Measurements from ENCODE around the gene ZRSR2. TPM values are rescaled to one million over a fixed set of nuclear protein-coding genes. Genes with fewer than 3 reads are reported as not detected.

The ZRSR2 gene
- total and polyA plus RNA-seq, 7 donors: 7.4 to 22.2 (median 10.7) TPM

DNA sequence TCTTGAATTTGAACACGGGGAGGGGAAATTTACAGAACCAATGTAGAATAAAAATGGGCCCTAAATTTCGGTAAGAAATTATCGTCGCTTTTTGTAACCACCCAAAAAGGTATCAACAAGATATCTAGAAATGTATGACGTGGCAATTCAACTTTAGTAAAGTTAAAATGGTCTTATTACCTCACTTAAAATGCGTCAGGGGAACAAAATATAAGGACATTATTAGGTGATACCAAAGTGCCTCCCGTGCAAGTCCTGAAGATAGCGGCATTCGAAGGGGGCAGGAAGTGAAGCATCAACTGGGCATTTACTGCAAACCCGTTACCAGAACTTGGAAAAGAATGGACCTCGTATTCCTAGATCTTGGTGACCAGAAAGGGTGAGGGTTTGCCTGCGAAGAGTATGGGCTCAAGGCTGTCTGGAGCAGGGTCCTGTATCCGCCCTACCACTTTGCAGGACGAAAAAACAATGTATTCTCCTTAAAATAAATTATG, 63.3 kb downstream of the ZRSR2 start:
- intact Hi-C loops (cut with DNase I): loop anchor here (2.0 to 10.0 kb wide), 3 partner anchors 63 to 861 kb away; partner anchors contain the start of genes CTPS2 (in 1 of the 2), SYAP1 (in 1 of the 2) and ZRSR2 (in 1 of the 2)
- WGBS, 3 donors: 9 to 13% (median 12%) methylated on average over 14 of the region's 14 CpGs
- Histone ChIP-seq H3K9me3 (no peaks in the 10 kb centered on the region), H3K27ac (peak overlapping the region; percentile 92), H3K4me3 (peak overlapping the region; percentile 81), H3K36me3 (ENCODE audit: insufficient read depth in 1 of 2, low read depth in 1 of 2) (no peaks in the 10 kb centered on the region), H3K4me1 (peaks cover 15% of the 10 kb centered on the region), H3K27me3 (ENCODE audit: insufficient read depth in 3 of 3, low read length in 2 of 3) (peaks cover 0 to 20% (median 0%) of the 10 kb centered on the region in 3 donors)
- no peak for TF ChIP-seq CTCF (IDR thresholded peaks at IDR 0.05)
- DNase-seq: no peak
- no peak for ATAC-seq

DNA sequence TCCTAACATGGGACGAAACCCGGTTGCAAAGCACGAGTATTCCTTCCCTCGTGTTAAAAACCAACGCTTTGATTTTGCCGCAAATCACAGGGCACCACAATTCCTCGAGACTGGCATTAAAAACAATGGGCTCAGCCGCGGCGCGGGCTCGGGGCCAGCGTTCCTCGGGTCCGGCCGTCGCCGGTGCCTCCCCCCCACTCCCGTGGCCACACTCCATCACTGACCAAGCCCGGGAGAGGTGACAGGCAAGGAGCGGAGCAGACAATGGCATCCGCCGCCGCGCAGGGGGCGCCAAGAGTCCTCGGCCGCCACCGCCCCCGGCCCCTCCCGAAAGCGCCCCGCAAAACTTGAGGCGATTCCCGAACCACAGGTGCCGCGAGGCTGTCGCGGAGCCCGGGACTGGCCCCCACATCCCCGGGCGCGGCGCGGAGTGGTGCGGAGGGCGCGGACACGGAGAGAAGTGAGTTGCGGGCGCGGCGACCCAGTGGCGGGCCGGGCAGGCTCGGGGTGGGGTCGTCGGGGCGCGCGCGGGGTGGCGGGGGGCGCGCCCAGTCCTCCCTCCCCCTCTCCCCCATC, 63.9 kb downstream of the ZRSR2 start:
- peak; percentile 63 to 80 for DNase-seq
- Histone ChIP-seq H3K27ac (peak overlapping the region; percentile 92), H3K9me3 (no peaks in the 10 kb centered on the region), H3K4me3 (peak overlapping the region; percentile 81), H3K36me3 (ENCODE audit: insufficient read depth in 1 of 2, low read depth in 1 of 2) (no peaks in the 10 kb centered on the region), H3K4me1 (peaks cover 15% of the 10 kb centered on the region), H3K27me3 (ENCODE audit: insufficient read depth in 3 of 3, low read length in 2 of 3) (peaks cover 0 to 20% (median 0%) of the 10 kb centered on the region in 3 donors)
- peak; percentile 18 for TF ChIP-seq CTCF (IDR thresholded peaks at IDR 0.05)
- intact Hi-C loops (cut with DNase I): loop anchor here (2.0 to 10.0 kb wide), 3 partner anchors 63 to 861 kb away; partner anchors contain the start of genes CTPS2 (in 1 of the 2), SYAP1 (in 1 of the 2) and ZRSR2 (in 1 of the 2)
- WGBS, 3 donors: 1% methylated on average over 21 to 63 of the region's 65 CpGs
- peak; percentile 36 to 49 (median 42) for ATAC-seq

- DNase-seq (peak; percentile 95 to 97), ATAC-seq (peak; percentile 96 to 99 (median 97))
- no peak for TF ChIP-seq CTCF (IDR thresholded peaks at IDR 0.05)
- H3K27me3 ChIP-seq (ENCODE audit: insufficient read depth in 3 of 3, low read length in 2 of 3): peaks cover 0 to 20% (median 0%) of the 10 kb centered on the region in 3 donors
- intact Hi-C loops (cut with DNase I): loop anchor here (2.0 to 10.0 kb wide), 5 partner anchors 64 to 860 kb away; partner anchors contain the start of genes CTPS2 (in 1 of the 2), SYAP1 (in 1 of the 2) and ZRSR2 (in 1 of the 2)
- H3K4me1 ChIP-seq: peaks cover 15% of the 10 kb centered on the region
- peak within 1 kb of the TSS; percentile 81 for H3K4me3 ChIP-seq
- H3K27ac ChIP-seq: peak within 1 kb of the TSS; percentile 92
- 0 to 1% (median 0%) methylated on average over 34 to 84 of the region's 85 CpGs for WGBS, 3 donors
- H3K36me3 ChIP-seq (ENCODE audit: insufficient read depth in 1 of 2, low read depth in 1 of 2): no peaks in the 10 kb centered on the region
- H3K9me3 ChIP-seq: no peaks in the 10 kb centered on the region
These were observed 64.7 kb downstream of the ZRSR2 start, which contains the start of gene AP1S2 for GRCh38 chrX:15854712-15855567. Gene AP1S2 (minus strand): TSS chrX:15854813. CDS start chrX:15852524, 2,289 bp downstream.

DNA sequence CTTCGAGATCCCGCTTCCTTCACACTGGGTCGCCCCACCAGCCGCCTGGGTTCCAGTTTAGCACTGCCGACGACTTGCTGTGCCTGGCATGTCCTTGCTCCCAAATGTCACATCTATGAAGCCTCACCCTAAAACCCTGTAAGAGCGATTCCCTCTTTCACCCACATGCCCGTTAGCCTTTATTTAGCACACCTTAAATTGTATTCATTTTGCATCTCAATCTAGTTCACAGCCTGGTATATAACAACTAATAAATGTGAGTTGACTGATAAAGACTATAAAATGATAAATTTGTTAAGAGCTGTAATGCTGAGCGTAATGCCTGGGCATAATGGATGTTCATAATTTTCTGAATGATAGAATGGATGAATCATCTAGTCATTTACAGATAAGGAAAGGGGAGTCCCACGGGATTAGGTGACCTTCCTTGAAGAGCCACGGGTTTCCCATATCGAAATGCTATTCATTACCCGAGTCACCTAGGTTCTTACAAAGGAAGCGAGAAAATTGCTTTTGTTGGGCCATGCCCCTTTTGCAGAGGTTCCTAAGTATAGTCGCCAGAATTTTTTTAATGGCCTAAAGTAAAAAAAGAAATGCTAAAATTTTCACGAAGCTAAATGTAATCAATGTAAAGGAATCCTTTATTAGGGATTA, 65.4 kb downstream of the ZRSR2 start:
- Histone ChIP-seq H3K27ac (peak overlapping the region; percentile 92), H3K9me3 (no peaks in the 10 kb centered on the region), H3K36me3 (ENCODE audit: insufficient read depth in 1 of 2, low read depth in 1 of 2) (no peaks in the 10 kb centered on the region), H3K27me3 (ENCODE audit: insufficient read depth in 3 of 3, low read length in 2 of 3) (peaks cover 0 to 20% (median 0%) of the 10 kb centered on the region in 3 donors), H3K4me1 (peaks cover 15% of the 10 kb centered on the region), H3K4me3 (peak overlapping the region; percentile 81)
- ATAC-seq: no peak
- no peak for TF ChIP-seq CTCF (IDR thresholded peaks at IDR 0.05)
- WGBS, 3 donors: 12 to 14% (median 12%) methylated on average over 16 of the region's 16 CpGs
- DNase-seq: no peak
- intact Hi-C loops (cut with DNase I): loop anchor here (2.0 to 10.0 kb wide), 4 partner anchors 65 to 859 kb away; partner anchors contain the start of genes CTPS2 (in 1 of the 2), SYAP1 (in 1 of the 2) and ZRSR2 (in 1 of the 2)
